ENCODE results near the gene VAMP5.
"Not testable (repeated sequence)": the region's sequence is repeated elsewhere in the genome, so short reads cannot be mapped to it uniquely, and the experiment has no call there.

The VAMP5 gene

GRCh38 chr2:85584857-85585780 lies 888 bp downstream of the VAMP5 start:
- no peak for DNase-seq (ENCODE audit: low read depth)

GRCh38 chr2:85585781-85586105 lies 1.5 kb downstream of the VAMP5 start:
- no peak for DNase-seq (ENCODE audit: low read depth)

- no peak for DNase-seq (ENCODE audit: low read depth)
Measured at GRCh38 chr2:85588236-85588635, 4.0 kb downstream of the VAMP5 start.

GRCh38 chr2:85588645-85589044 lies 4.4 kb downstream of the VAMP5 start:
- DNase-seq (ENCODE audit: low read depth), result no peak

GRCh38 chr2:85589181-85589580 lies 5.0 kb downstream of the VAMP5 start:
- no peak for DNase-seq (ENCODE audit: low read depth)

GRCh38 chr2:85589982-85590791 lies 6.0 kb downstream of the VAMP5 start:
- no peak for DNase-seq (ENCODE audit: low read depth)

GRCh38 chr2:85590950-85591349 lies 6.7 kb downstream of the VAMP5 start:
- no peak for DNase-seq (ENCODE audit: low read depth)

- DNase-seq (ENCODE audit: low read depth), result no peak
Measured at GRCh38 chr2:85591563-85591962, 7.3 kb downstream of the VAMP5 start.

- not testable (repeated sequence) for DNase-seq (ENCODE audit: low read depth)
Measured at GRCh38 chr2:85592299-85592698, 8.1 kb downstream of the VAMP5 start.

- no peak for DNase-seq (ENCODE audit: low read depth)
Measured at GRCh38 chr2:85593023-85593422, 8.8 kb downstream of the VAMP5 start.

GRCh38 chr2:85594715-85595300 lies 10.6 kb downstream of the VAMP5 start:
- DNase-seq (ENCODE audit: low read depth), result no peak

GRCh38 chr2:85595301-85596025 lies 11.2 kb downstream of the VAMP5 start, which contains the start of gene RNF181:
TSS of gene RNF181 (plus strand) at chr2:85595745. CDS start at chr2:85595764, 19 bp downstream.
- peak; percentile 89 for DNase-seq (ENCODE audit: low read depth)

GRCh38 chr2:85596026-85596333 lies 11.7 kb downstream of the VAMP5 start:
- DNase-seq (ENCODE audit: low read depth), result no peak

GRCh38 chr2:85596486-85597143 lies 12.4 kb downstream of the VAMP5 start:
- DNase-seq (ENCODE audit: low read depth), result no peak

- DNase-seq (ENCODE audit: low read depth), result no peak
Measured at GRCh38 chr2:85597241-85597640, 13.0 kb downstream of the VAMP5 start.

GRCh38 chr2:85598594-85599340 lies 14.5 kb downstream of the VAMP5 start:
- DNase-seq (ENCODE audit: low read depth), result no peak

GRCh38 chr2:85599468-85600234 lies 15.4 kb downstream of the VAMP5 start:
- no peak for DNase-seq (ENCODE audit: low read depth)

GRCh38 chr2:85600235-85600575 lies 16.0 kb downstream of the VAMP5 start:
- no peak for DNase-seq (ENCODE audit: low read depth)

GRCh38 chr2:85600951-85601770 lies 16.9 kb downstream of the VAMP5 start:
- DNase-seq (ENCODE audit: low read depth), result no peak

Data from T-helper 22 cell (primary cell).